Activated naive CD8-positive, alpha-beta T cell treated with anti-CD3 and anti-CD28 coated beads, Interleukin-2, amount 50 U/mL, for 24 hours (primary cell): ENCODE results near the gene CCDC69.

Experiments
- ATAC-seq: fragments of 150-1000 bp; cut with Tn5 transposase; one replicate; pipeline ENCODE4 v1.10.0; 2021
- DNase-seq: peaks from one replicate; pipeline ENCODE4 v3.0.0; 2021
- H3K27ac Mint-ChIP-seq: one replicate; pipeline ENCODE4 v1.8.0; 2021; ENCODE audit warnings: mild to moderate bottlenecking, mixed read lengths
- H3K27me3 Mint-ChIP-seq: one replicate; pipeline ENCODE4 v1.8.0; 2021; ENCODE audit warnings: mixed read lengths
- H3K36me3 Mint-ChIP-seq: one replicate; pipeline ENCODE4 v1.8.0; 2021; ENCODE audit warnings: low read depth, mixed read lengths
- H3K4me1 Mint-ChIP-seq: one replicate; pipeline ENCODE4 v1.8.0; 2021; ENCODE audit warnings: mixed read lengths
- H3K4me3 Mint-ChIP-seq: one replicate; pipeline ENCODE4 v1.8.0; 2021; ENCODE audit warnings: mild to moderate bottlenecking, moderate library complexity, mixed read lengths
- H3K9me3 Mint-ChIP-seq: one replicate; pipeline ENCODE4 v1.8.0; 2021; ENCODE audit warnings: mixed read lengths

The CCDC69 gene

GRCh38 chr5:151159649-151160373 lies 64.1 kb downstream of the CCDC69 start:
- Mint-ChIP-seq H3K27me3 (no peaks in the 10 kb centered on the region), H3K27ac (no peak overlapping the region), H3K9me3 (no peaks in the 10 kb centered on the region), H3K36me3 (peaks cover 8% of the 10 kb centered on the region), H3K4me1 (peaks cover 34% of the 10 kb centered on the region), H3K4me3 (no peak overlapping the region)
- DNase-seq (no peak), ATAC-seq (no peak)

DNA sequence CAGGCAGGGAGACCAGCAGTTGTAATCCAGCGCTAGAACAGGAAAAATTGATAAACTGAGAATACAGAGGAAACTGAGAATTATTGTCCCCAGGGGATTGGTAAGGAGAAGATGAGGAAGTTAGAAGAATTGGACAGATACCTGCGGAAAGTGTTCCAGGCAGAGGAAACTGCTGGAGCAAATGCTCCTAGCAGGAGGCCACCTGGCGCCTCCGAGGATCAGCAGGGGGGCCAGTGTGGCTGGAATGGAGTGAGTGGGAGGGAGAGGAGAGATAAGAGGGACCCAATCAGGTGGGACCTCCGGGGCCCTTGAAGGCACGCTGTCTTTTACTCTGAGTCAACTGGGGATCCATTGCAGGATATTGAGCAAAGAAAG lies 65.6 kb downstream of the CCDC69 start:
- Mint-ChIP-seq H3K4me1 (peaks cover 44% of the 10 kb centered on the region), H3K27ac (peak overlapping the region; percentile 96), H3K27me3 (no peaks in the 10 kb centered on the region), H3K36me3 (peaks cover 19% of the 10 kb centered on the region), H3K4me3 (peak overlapping the region; percentile 95), H3K9me3 (no peaks in the 10 kb centered on the region)
- DNase-seq (peak; percentile 43), ATAC-seq (no peak)

DNA sequence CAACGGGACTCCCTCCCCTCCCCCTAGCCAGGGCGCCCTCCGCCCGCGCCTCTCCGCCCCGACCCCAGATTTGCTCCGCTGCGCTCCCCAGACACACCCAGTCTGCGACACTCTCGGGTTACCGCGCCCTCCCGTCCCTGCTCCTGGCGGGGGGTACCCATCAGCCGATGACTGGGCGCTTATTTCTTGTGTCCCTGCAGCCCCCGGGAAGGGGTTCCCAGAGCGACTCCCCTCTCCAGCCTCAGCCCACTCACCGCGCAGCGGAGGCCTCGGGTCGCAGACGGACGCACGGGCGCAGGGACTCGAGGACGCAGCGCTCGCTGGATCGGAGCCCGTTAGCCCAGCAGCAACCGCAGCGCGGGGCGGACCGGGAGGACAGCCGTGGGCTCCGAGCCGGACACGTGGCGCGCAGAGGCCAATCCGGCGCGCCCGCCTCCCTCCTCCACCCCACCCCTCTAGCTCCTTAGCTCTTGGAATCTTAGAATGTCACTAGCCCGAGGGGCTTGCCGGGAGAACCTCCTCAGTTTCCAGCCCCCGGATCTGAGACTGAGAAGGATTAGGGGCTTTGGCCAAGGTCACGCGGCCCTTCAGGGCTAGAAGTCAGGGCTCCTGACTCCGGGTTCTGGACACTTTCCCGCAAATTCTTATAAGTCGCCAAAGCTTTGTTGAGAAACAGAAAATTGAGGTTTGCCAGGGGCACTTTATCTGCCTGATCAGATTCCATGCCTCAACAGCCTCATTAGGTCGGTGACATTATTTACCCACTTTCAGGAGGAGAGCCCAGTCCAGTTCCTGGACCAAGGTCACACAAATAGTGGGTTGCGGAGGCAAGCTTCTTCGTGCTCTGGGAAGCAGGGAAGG lies 66.2 kb downstream of the CCDC69 start, which contains the start of gene ANXA6:
Gene ANXA6 (minus strand): TSS at position 354 of the 861 bp plus-strand sequence. CDS start 9,878 bp downstream, outside the sequence.
- peak; percentile 56 for ATAC-seq
- peak within 1 kb of the TSS; percentile 95 for H3K4me3 Mint-ChIP-seq

GRCh38 chr5:151156507-151157420 lies 67.1 kb downstream of the CCDC69 start:
- H3K36me3 Mint-ChIP-seq = peaks cover 22% of the 10 kb centered on the region
- H3K4me3 Mint-ChIP-seq = peak overlapping the region; percentile 95
- no peaks in the 10 kb centered on the region for H3K9me3 Mint-ChIP-seq
- ATAC-seq = no peak
- H3K4me1 Mint-ChIP-seq = peaks cover 59% of the 10 kb centered on the region
- DNase-seq = peak; percentile 48
- no peaks in the 10 kb centered on the region for H3K27me3 Mint-ChIP-seq
- H3K27ac Mint-ChIP-seq = peak overlapping the region; percentile 96

More for the DNA sequence above, 66.2 kb downstream of the CCDC69 start, which contains the start of gene ANXA6:
- peaks cover 50% of the 10 kb centered on the region for H3K4me1 Mint-ChIP-seq
- H3K36me3 Mint-ChIP-seq = peaks cover 19% of the 10 kb centered on the region
- no peaks in the 10 kb centered on the region for H3K27me3 Mint-ChIP-seq
- peak; percentile 77 for DNase-seq
- H3K27ac Mint-ChIP-seq = peak within 1 kb of the TSS; percentile 96
- H3K9me3 Mint-ChIP-seq = no peaks in the 10 kb centered on the region

- DNase-seq (no peak), ATAC-seq (no peak)
- peaks cover 25% of the 10 kb centered on the region for H3K36me3 Mint-ChIP-seq
- peaks cover 68% of the 10 kb centered on the region for H3K4me1 Mint-ChIP-seq
- peak overlapping the region; percentile 96 for H3K27ac Mint-ChIP-seq
- H3K4me3 Mint-ChIP-seq = peak overlapping the region; percentile 95
- no peaks in the 10 kb centered on the region for H3K27me3 Mint-ChIP-seq
- H3K9me3 Mint-ChIP-seq = no peaks in the 10 kb centered on the region
Measured at GRCh38 chr5:151155775-151156506, 68.0 kb downstream of the CCDC69 start.

GRCh38 chr5:151154931-151155774 lies 68.7 kb downstream of the CCDC69 start:
- Mint-ChIP-seq H3K36me3 (peaks cover 27% of the 10 kb centered on the region), H3K4me1 (peaks cover 75% of the 10 kb centered on the region), H3K27me3 (no peaks in the 10 kb centered on the region), H3K27ac (peak overlapping the region; percentile 96), H3K9me3 (no peaks in the 10 kb centered on the region), H3K4me3 (peak overlapping the region; percentile 95)
- ATAC-seq (no peak), DNase-seq (peak; percentile 53)

- Mint-ChIP-seq H3K4me1 (peaks cover 78% of the 10 kb centered on the region), H3K27me3 (no peaks in the 10 kb centered on the region), H3K27ac (peak overlapping the region; percentile 96), H3K36me3 (peaks cover 33% of the 10 kb centered on the region), H3K9me3 (no peaks in the 10 kb centered on the region), H3K4me3 (peak overlapping the region; percentile 95)
- DNase-seq = peak; percentile 51
- ATAC-seq = peak; percentile 24
Measured at GRCh38 chr5:151153766-151154272, 70.1 kb downstream of the CCDC69 start.

- H3K36me3 Mint-ChIP-seq = peaks cover 38% of the 10 kb centered on the region
- H3K9me3 Mint-ChIP-seq = no peaks in the 10 kb centered on the region
- H3K27ac Mint-ChIP-seq = peak overlapping the region; percentile 96
- DNase-seq (peak; percentile 44), ATAC-seq (peak; percentile 17)
- no peaks in the 10 kb centered on the region for H3K27me3 Mint-ChIP-seq
- peaks cover 78% of the 10 kb centered on the region for H3K4me1 Mint-ChIP-seq
- H3K4me3 Mint-ChIP-seq = peak overlapping the region; percentile 95
Measured at GRCh38 chr5:151153300-151153699, 70.6 kb downstream of the CCDC69 start.

GRCh38 chr5:151151793-151152192 lies 72.1 kb downstream of the CCDC69 start:
- no peaks in the 10 kb centered on the region for H3K27me3 Mint-ChIP-seq
- DNase-seq (peak; percentile 66), ATAC-seq (peak; percentile 58)
- H3K36me3 Mint-ChIP-seq = peaks cover 53% of the 10 kb centered on the region
- peak overlapping the region; percentile 96 for H3K27ac Mint-ChIP-seq
- H3K4me1 Mint-ChIP-seq = peaks cover 88% of the 10 kb centered on the region
- peak overlapping the region; percentile 95 for H3K4me3 Mint-ChIP-seq
- H3K9me3 Mint-ChIP-seq = no peaks in the 10 kb centered on the region

DNA sequence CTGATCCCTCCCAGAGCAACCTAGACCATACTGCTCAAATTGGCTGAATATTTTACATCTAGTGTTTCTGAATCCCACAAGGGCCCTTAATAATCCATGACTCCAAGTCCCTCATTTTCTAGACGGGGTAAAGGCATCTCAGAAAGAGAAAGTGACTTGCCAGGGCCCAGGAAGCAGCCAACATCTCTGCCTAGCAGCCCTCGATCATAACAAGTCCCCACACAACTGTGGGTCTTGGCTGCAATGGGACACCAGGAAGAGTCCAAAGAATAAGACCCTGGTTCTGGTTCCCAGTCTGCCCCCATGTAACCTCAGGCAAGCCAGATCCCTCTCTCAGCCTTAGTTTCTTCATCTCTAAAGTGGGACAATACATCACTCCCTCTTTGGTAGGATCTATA lies 72.6 kb downstream of the CCDC69 start:
- Mint-ChIP-seq H3K9me3 (no peaks in the 10 kb centered on the region), H3K36me3 (peaks cover 54% of the 10 kb centered on the region), H3K27ac (peak overlapping the region; percentile 96), H3K4me1 (peaks cover 94% of the 10 kb centered on the region), H3K4me3 (peak overlapping the region; percentile 95), H3K27me3 (no peaks in the 10 kb centered on the region)
- ATAC-seq = no peak
- DNase-seq = no peak

- DNase-seq (peak; percentile 73), ATAC-seq (peak; percentile 53)
- Mint-ChIP-seq H3K4me1 (peaks cover 100% of the 10 kb centered on the region), H3K27ac (peak overlapping the region; percentile 96), H3K27me3 (no peaks in the 10 kb centered on the region), H3K9me3 (no peaks in the 10 kb centered on the region), H3K36me3 (peaks cover 57% of the 10 kb centered on the region), H3K4me3 (peak overlapping the region; percentile 95)
Measured at GRCh38 chr5:151150471-151151262, 73.2 kb downstream of the CCDC69 start.

GRCh38 chr5:151148583-151148982 lies 75.3 kb downstream of the CCDC69 start:
- H3K9me3 Mint-ChIP-seq = no peaks in the 10 kb centered on the region
- H3K4me1 Mint-ChIP-seq = peaks cover 100% of the 10 kb centered on the region
- DNase-seq (no peak), ATAC-seq (no peak)
- H3K4me3 Mint-ChIP-seq = no peak overlapping the region
- peak overlapping the region; percentile 96 for H3K27ac Mint-ChIP-seq
- H3K27me3 Mint-ChIP-seq = no peaks in the 10 kb centered on the region
- peaks cover 59% of the 10 kb centered on the region for H3K36me3 Mint-ChIP-seq
